ENCODE results near the gene PRR12. TPM values are rescaled to one million over a fixed set of nuclear protein-coding genes. Genes with fewer than 3 reads are reported as not detected.

The PRR12 gene
- total RNA-seq, 1 donor from 2014 or later, result 8.9 TPM

DNA sequence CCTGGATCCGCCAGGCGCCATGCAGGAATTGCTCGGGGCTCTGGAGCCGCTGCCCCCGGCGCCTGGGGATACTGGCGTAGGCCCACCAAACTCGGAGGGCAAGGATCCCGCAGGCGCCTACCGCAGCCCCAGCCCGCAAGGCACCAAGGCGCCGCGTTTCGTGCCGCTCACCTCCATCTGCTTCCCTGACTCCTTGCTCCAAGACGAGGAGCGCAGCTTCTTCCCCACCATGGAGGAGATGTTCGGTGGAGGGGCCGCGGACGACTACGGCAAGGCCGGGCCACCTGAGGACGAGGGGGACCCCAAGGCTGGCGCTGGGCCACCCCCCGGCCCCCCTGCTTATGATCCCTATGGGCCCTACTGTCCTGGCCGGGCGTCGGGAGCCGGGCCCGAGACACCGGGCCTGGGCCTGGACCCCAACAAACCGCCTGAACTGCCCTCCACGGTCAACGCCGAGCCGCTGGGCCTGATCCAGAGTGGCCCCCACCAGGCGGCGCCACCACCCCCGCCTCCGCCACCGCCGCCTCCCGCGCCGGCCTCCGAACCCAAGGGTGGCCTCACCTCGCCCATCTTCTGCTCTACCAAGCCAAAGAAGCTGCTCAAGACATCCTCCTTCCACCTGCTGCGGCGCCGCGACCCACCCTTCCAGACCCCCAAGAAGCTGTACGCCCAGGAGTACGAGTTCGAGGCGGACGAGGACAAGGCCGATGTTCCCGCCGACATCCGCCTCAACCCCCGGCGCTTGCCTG, 6.1 kb downstream of the PRR12 start:
- DNase-seq (ENCODE audit: low read depth), result no peak
- TF ChIP-seq, protein P1, sequence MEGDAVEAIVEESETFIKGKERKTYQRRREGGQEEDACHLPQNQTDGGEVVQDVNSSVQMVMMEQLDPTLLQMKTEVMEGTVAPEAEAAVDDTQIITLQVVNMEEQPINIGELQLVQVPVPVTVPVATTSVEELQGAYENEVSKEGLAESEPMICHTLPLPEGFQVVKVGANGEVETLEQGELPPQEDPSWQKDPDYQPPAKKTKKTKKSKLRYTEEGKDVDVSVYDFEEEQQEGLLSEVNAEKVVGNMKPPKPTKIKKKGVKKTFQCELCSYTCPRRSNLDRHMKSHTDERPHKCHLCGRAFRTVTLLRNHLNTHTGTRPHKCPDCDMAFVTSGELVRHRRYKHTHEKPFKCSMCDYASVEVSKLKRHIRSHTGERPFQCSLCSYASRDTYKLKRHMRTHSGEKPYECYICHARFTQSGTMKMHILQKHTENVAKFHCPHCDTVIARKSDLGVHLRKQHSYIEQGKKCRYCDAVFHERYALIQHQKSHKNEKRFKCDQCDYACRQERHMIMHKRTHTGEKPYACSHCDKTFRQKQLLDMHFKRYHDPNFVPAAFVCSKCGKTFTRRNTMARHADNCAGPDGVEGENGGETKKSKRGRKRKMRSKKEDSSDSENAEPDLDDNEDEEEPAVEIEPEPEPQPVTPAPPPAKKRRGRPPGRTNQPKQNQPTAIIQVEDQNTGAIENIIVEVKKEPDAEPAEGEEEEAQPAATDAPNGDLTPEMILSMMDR (IDR thresholded peaks at IDR 0.05; ENCODE audit: insufficient read depth, low read length, poor library complexity, severe bottlenecking), result no peak
- Histone ChIP-seq H3K36me3 (ENCODE audit: control insufficient read depth, insufficient read depth, low read length) (peaks cover 5% of the 10 kb centered on the region), H3K4me3 (ENCODE audit: low read depth, low read length) (no peak overlapping the region), H3K27me3 (ENCODE audit: control insufficient read depth, insufficient read depth, low read length) (no peaks in the 10 kb centered on the region)

DNA sequence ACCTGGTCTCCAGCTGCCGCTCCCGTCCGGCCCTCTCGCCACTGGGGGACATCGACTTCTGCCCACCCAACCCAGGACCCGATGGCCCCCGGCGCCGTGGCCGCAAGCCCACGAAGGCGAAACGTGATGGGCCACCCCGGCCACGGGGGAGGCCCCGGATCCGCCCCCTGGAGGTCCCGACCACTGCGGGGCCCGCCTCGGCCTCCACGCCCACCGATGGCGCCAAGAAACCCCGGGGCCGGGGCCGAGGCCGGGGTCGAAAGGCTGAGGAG, 6.7 kb downstream of the PRR12 start:
- Histone ChIP-seq H3K4me3 (ENCODE audit: low read depth, low read length) (no peak overlapping the region), H3K27me3 (ENCODE audit: control insufficient read depth, insufficient read depth, low read length) (no peaks in the 10 kb centered on the region), H3K36me3 (ENCODE audit: control insufficient read depth, insufficient read depth, low read length) (peaks cover 5% of the 10 kb centered on the region)
- TF ChIP-seq, protein P1 (IDR thresholded peaks at IDR 0.05; ENCODE audit: insufficient read depth, low read length, poor library complexity, severe bottlenecking), result no peak
- no peak for DNase-seq (ENCODE audit: low read depth)

DNA sequence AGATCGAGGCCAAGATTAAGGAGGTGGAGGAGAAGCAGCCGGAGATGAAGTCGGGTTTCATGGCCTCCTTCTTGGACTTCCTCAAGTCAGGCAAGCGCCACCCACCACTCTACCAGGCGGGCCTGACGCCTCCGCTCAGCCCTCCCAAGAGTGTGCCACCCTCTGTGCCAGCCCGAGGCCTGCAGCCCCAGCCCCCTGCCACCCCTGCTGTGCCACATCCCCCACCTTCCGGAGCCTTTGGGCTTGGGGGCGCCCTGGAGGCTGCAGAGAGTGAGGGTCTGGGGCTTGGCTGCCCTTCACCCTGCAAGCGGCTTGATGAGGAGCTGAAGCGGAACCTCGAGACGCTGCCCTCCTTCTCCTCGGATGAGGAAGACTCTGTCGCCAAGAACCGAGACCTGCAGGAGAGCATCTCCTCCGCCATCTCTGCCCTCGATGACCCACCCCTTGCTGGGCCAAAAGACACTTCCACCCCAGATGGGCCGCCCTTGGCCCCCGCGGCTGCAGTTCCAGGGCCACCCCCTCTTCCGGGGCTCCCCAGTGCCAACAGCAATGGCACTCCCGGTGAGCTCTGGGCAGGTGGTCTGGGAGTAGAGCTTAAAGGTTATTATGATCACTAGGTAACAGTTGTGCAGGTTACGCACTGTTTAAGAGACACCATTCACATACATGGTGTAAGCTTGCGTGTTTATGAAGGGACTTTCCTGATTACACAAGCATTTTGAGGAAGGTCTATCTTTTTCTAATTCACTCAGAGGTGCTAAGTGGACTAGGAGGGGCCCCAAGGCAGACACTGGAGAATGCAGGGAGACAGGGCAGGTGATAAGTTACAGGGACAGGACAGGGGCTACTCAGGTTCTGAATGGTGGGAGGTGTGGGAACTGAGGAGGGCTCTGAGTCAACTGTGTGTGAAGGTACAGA, 8.7 kb downstream of the PRR12 start:
- Histone ChIP-seq H3K27me3 (ENCODE audit: control insufficient read depth, insufficient read depth, low read length) (no peaks in the 10 kb centered on the region), H3K4me3 (ENCODE audit: low read depth, low read length) (no peak overlapping the region), H3K36me3 (ENCODE audit: control insufficient read depth, insufficient read depth, low read length) (peaks cover 4% of the 10 kb centered on the region)
- DNase-seq (ENCODE audit: low read depth), result no peak
- TF ChIP-seq, protein P1 (IDR thresholded peaks at IDR 0.05; ENCODE audit: insufficient read depth, low read length, poor library complexity, severe bottlenecking), result no peak

DNA sequence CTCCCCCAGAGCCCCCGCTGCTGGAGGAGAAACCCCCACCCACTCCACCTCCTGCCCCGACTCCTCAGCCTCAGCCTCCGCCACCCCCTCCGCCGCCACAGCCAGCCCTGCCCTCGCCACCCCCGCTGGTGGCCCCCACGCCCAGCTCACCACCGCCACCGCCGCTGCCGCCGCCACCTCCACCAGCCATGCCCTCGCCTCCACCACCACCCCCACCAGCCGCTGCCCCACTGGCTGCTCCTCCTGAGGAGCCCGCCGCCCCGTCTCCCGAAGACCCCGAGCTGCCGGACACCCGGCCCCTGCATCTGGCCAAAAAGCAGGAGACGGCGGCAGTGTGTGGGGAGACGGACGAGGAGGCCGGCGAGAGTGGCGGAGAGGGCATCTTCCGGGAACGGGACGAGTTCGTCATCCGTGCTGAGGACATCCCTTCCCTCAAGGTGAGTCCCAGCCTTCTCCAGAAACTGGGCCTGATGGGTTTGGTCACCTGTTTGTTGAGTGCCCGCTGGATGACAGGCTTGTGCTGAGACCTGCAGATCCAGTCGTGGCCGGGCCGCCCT, 10.6 kb downstream of the PRR12 start:
- TF ChIP-seq, protein P1 (IDR thresholded peaks at IDR 0.05; ENCODE audit: insufficient read depth, low read length, poor library complexity, severe bottlenecking), result no peak
- no peaks in the 10 kb centered on the region for H3K27me3 ChIP-seq (ENCODE audit: control insufficient read depth, insufficient read depth, low read length)
- no peak for DNase-seq (ENCODE audit: low read depth)
- H3K4me3 ChIP-seq (ENCODE audit: low read depth, low read length), result no peak overlapping the region
- H3K36me3 ChIP-seq (ENCODE audit: control insufficient read depth, insufficient read depth, low read length), result peaks cover 3% of the 10 kb centered on the region

DNA sequence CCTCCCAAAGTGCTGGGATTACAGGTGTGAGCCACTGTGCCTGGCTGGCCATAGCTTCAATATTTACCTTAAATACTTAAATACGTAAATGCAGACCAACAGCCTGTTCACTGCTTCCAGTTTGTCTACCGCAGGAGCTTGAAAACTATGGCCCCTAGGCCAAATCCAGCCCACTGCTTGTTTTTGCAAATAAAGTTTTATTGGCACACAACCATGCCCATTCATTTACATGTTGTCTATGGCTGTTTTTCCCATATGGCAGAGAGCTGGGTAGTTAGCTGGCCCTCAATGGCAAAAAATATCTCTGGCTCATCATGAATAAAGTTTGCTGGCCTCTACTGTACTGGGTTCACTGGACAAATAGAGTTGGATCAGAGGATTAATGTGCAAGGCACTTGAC, 11.8 kb downstream of the PRR12 start:
- DNase-seq (ENCODE audit: low read depth), result no peak
- H3K36me3 ChIP-seq (ENCODE audit: control insufficient read depth, insufficient read depth, low read length), result peaks cover 3% of the 10 kb centered on the region
- TF ChIP-seq, protein P1 (IDR thresholded peaks at IDR 0.05; ENCODE audit: insufficient read depth, low read length, poor library complexity, severe bottlenecking), result no peak
- no peak overlapping the region for H3K4me3 ChIP-seq (ENCODE audit: low read depth, low read length)
- no peaks in the 10 kb centered on the region for H3K27me3 ChIP-seq (ENCODE audit: control insufficient read depth, insufficient read depth, low read length)

Measured in kidney epithelial cell (primary cell).